Measurements from ENCODE around the gene GPN3.
A peak's percentile ranks its signal among the peaks of the same experiment; 100 is the strongest.

GPN3 gene

DNA sequence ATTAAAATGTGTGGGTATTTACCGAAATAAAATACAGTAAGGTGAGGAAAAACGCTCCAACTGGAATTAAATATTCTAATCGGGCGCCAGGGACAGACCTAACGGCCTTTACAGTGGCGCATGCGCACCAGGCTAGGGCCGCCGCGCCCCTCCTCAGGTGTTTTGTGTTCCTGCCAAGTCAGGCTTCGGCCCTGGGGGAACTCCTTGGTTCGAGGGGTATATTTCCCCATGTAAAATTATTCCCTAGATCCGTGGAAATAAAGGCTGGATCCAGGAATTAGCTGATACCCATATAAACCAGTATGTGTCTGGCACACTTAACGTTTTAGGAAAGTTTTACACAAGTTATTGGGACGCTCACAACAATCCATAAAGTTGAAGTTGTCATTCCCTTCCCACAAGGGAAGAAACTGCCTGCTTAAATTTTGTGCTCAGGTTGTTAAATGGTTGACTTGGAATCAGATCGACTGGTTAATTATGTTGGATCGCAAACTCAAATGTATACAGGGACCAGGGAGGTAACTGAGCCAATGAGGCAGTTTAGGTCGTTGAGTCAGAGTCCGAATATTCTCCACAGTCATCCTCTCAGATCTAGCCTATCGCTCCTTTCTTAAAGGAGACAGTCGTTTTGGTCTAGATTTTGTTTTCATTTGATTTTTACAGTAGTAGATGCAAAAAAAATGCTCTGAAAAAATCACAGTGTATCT, 63.9 kb downstream of the GPN3 start:
- Histone ChIP-seq H3K79me2 (ENCODE audit: insufficient read depth, low read length) (peaks cover 35% of the 10 kb centered on the region), H4K20me1 (ENCODE audit: insufficient read depth, low read length) (no peaks in the 10 kb centered on the region), H3K9me3 (ENCODE audit: low read length) (no peaks in the 10 kb centered on the region), H3K27ac (ENCODE audit: low read depth, low read length, poor library complexity, severe bottlenecking) (peak overlapping the region; percentile 93), H3K36me3 (ENCODE audit: insufficient read depth, low read length) (peaks cover 17% of the 10 kb centered on the region), H3K4me2 (ENCODE audit: low read length) (peak overlapping the region; percentile 92), H3K9me2 (ENCODE audit: low read depth, low read length) (no peaks in the 10 kb centered on the region), H3K4me3 (ENCODE audit: low read depth, low read length, poor library complexity, severe bottlenecking) (peak overlapping the region; percentile 94), H3K27me3 (ENCODE audit: insufficient read depth, low read length) (no peaks in the 10 kb centered on the region), H3K4me1 (ENCODE audit: insufficient read depth, low read length, severe bottlenecking) (peaks cover 12% of the 10 kb centered on the region), H2AFZ (ENCODE audit: low read length) (peak overlapping the region; percentile 100), H3F3A (ENCODE audit: insufficient read depth, low read length) (no peaks in the 10 kb centered on the region), H3K9ac (ENCODE audit: low read length) (peak overlapping the region; percentile 94)
- no peak for TF ChIP-seq EZH2 (IDR thresholded peaks at IDR 0.05; ENCODE audit: borderline replicate concordance, low read length)
- TF ChIP-seq, protein P1, sequence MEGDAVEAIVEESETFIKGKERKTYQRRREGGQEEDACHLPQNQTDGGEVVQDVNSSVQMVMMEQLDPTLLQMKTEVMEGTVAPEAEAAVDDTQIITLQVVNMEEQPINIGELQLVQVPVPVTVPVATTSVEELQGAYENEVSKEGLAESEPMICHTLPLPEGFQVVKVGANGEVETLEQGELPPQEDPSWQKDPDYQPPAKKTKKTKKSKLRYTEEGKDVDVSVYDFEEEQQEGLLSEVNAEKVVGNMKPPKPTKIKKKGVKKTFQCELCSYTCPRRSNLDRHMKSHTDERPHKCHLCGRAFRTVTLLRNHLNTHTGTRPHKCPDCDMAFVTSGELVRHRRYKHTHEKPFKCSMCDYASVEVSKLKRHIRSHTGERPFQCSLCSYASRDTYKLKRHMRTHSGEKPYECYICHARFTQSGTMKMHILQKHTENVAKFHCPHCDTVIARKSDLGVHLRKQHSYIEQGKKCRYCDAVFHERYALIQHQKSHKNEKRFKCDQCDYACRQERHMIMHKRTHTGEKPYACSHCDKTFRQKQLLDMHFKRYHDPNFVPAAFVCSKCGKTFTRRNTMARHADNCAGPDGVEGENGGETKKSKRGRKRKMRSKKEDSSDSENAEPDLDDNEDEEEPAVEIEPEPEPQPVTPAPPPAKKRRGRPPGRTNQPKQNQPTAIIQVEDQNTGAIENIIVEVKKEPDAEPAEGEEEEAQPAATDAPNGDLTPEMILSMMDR (IDR thresholded peaks at IDR 0.05; ENCODE audit: low read length), result no peak

DNA sequence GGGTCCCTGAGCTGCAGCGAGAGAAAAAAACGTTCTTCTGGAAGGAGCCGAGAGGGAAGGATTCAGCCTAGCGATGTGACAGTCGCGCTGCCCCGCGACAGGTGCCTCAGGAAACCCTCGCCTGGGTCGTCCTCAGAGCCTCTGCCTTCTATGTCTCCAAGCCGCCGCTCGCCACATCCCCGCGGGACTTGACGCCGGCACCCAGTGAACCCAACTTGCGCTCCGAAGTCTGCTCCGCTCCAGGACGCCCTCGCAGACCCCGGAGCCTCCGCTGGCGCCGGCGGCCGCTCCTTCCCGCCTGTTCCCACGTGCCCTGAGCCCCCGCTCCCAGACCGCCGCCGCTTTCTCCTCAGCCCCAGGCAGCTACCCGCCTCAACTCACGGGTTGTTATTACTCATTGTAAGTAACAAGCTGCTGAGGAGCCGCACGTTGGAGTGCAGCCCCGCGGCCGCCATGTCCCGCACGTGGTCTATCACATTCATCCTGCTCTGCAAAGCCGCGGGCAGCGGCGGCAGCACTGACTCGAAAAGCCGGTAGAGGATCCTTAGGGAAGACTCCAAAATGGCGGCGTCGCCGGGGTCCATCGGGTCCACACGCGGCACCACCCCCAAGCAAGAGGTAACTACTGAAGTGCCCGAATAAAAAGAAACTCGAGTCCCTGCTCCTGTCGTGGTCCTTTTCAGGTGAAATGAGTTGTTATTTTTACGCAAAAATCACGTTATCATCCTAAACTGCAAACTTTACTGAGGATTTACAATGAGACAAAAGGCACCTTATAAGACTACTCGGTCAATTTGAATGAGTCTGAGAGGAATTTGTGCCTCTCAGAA, 64.7 kb downstream of the GPN3 start, which contains the start of gene ANAPC7:
TSS of gene ANAPC7 (minus strand) at position 563 of the 830 bp plus-strand sequence. CDS start at position 482, 81 bp downstream.
- H3K9me2 ChIP-seq (ENCODE audit: low read depth, low read length), result no peaks in the 10 kb centered on the region
- no peaks in the 10 kb centered on the region for H3F3A ChIP-seq (ENCODE audit: insufficient read depth, low read length)
- H3K9ac ChIP-seq (ENCODE audit: low read length), result peak within 1 kb of the TSS; percentile 94
- H4K20me1 ChIP-seq (ENCODE audit: insufficient read depth, low read length), result no peaks in the 10 kb centered on the region
- H3K36me3 ChIP-seq (ENCODE audit: insufficient read depth, low read length), result peaks cover 20% of the 10 kb centered on the region
- H3K4me3 ChIP-seq (ENCODE audit: low read depth, low read length, poor library complexity, severe bottlenecking), result peak within 1 kb of the TSS; percentile 94
- peaks cover 12% of the 10 kb centered on the region for H3K4me1 ChIP-seq (ENCODE audit: insufficient read depth, low read length, severe bottlenecking)
- TF ChIP-seq, protein P1 (IDR thresholded peaks at IDR 0.05; ENCODE audit: low read length), result no peak
- TF ChIP-seq EZH2 (IDR thresholded peaks at IDR 0.05; ENCODE audit: borderline replicate concordance, low read length), result no peak
- H3K27ac ChIP-seq (ENCODE audit: low read depth, low read length, poor library complexity, severe bottlenecking), result peak within 1 kb of the TSS; percentile 93
- H2AFZ ChIP-seq (ENCODE audit: low read length), result peak within 1 kb of the TSS; percentile 100
- H3K4me2 ChIP-seq (ENCODE audit: low read length), result peak within 1 kb of the TSS; percentile 92
- no peaks in the 10 kb centered on the region for H3K9me3 ChIP-seq (ENCODE audit: low read length)
- H3K79me2 ChIP-seq (ENCODE audit: insufficient read depth, low read length), result peaks cover 35% of the 10 kb centered on the region
- H3K27me3 ChIP-seq (ENCODE audit: insufficient read depth, low read length), result no peaks in the 10 kb centered on the region

Data from OCI-LY1 (cell line).